Activated CD4-positive, CD25-positive, alpha-beta regulatory T cell (primary cell): ENCODE data around the gene SHROOM3.
"Not testable (repeated sequence)": the region's sequence is repeated elsewhere in the genome, so short reads cannot be mapped to it uniquely, and the experiment has no call there.

ENCODE experiments used
- DNase-seq, 4 experiments: peaks; one replicate each; lab custom pipeline; 2025; lab: John Stamatoyannopoulos, UW

SHROOM3 gene

DNA sequence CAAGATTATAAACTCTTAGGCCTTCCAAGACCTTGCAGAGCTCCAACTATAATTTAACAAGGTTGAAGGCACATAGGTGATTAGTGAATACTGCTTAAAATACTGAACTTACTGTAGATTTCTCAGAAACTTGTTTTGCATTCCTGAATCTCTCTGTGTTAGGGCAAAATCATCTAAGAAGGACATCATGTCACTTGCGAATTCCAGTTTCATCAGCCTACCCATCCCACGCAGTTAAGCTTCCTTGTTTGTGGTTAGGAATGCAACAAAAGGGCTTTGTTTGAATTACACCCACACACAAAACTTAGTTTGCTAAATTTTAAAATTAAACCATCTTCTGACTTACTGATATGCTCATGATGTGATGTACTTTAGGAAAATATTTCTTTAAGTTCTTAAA, 288.9 kb downstream of the SHROOM3 start:
- no peak for DNase-seq

DNA sequence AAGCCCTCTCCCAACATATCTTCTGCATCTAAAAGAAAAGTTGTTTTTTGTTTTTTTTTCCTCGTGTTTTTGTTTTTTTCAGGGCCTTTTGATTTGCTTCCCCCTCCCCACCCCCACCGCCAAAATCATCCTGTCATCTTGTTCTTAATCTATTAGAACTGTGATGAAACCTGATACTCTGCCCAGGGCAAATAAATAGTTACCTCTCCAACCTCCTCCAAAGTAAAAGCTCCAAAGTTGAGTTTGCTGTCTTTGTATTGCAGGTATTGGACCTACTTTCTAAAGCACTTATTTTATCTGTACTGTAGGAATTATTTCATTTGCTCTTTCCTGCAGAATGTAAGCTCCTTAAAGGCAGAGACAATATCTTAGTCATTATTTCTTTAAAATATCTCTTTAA, 290.0 kb downstream of the SHROOM3 start:
- DNase-seq = no peak

GRCh38 chr4:76726176-76726575, 291.1 kb downstream of the SHROOM3 start:
- DNase-seq = no peak

- DNase-seq = no peak
Observed at GRCh38 chr4:76726631-76727030, 291.6 kb downstream of the SHROOM3 start.

GRCh38 chr4:76727934-76728333, 292.9 kb downstream of the SHROOM3 start:
- DNase-seq = not testable (repeated sequence)

GRCh38 chr4:76729460-76729859, 294.4 kb downstream of the SHROOM3 start:
- no peak for DNase-seq

DNA sequence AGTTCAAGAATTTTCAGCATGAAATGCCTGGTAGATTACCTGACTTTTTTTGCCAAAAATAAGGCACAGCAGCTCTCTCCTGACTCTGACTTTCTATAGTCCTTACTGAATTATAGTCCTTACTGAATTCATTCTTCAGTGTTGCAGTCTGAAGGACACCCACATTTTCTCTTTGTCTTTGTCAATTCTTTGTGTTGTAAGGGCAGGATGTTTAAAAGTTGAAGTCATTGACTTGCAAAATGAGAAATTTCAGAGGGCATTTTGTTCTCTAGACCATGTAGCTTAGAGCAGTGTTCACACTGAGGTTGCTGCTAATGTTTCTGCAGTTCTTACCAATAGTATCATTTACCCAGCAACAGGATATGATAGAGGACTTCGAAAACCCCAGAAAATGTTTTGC, 295.0 kb downstream of the SHROOM3 start:
- no peak for DNase-seq

- DNase-seq = no peak
Observed at GRCh38 chr4:76732246-76732645, 297.2 kb downstream of the SHROOM3 start.

- DNase-seq = no peak
Observed at GRCh38 chr4:76733068-76733771, 298.2 kb downstream of the SHROOM3 start.

DNA sequence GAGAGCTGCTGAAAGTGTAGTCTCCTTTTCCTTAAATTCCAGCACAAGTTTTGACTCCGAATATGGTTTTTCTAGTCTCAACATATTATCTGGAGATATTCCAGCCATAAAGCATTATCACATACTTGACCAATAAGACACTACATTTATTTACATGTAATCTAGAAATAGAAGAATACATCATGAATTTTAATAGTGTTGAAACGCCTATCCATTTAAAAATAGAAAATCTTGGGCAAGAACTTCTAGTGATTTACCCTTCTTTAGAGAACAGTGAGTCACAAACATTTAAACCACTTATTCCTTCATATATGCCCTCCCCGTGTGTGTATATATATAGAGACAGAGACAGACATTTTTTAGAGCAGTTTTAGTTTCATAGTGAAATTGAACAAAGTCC, 301.4 kb downstream of the SHROOM3 start:
- DNase-seq = no peak

GRCh38 chr4:76737180-76737579, 302.2 kb downstream of the SHROOM3 start:
- DNase-seq = no peak

DNA sequence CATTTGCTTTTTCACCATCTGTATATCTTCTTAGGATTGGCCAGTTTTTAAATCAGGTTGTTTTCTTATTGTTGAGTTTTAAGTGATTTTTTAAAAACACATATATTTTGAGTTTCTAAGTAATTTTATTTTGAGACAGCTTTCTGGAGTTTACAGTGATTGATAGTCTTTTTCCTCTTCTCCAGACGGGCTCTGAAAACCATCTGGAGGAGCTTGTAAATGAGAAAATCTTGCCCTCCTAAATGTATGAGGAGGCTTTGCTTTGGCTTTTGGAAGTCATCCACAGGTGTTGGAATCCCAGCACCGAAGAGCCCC, 302.7 kb downstream of the SHROOM3 start:
- no peak for DNase-seq

GRCh38 chr4:76738086-76738931, 303.3 kb downstream of the SHROOM3 start:
- no peak for DNase-seq

DNA sequence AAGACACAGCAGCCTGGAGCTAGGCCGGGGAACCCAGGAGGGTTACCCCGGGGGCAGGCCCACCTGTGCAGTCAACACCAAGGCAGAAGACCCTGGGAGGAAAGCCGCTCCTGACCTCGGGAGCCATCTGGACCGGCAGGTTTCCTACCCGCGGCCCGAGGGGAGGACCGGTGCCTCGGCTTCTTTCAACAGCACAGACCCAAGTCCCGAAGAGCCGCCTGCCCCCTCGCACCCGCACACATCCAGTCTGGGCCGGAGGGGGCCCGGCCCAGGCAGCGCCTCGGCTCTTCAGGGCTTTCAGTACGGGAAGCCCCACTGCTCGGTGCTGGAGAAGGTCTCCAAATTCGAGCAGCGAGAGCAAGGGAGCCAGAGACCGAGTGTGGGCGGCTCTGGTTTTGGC, 305.2 kb downstream of the SHROOM3 start:
- no peak for DNase-seq

- DNase-seq = no peak
Observed at GRCh38 chr4:76740866-76741662, 306.0 kb downstream of the SHROOM3 start.

DNA sequence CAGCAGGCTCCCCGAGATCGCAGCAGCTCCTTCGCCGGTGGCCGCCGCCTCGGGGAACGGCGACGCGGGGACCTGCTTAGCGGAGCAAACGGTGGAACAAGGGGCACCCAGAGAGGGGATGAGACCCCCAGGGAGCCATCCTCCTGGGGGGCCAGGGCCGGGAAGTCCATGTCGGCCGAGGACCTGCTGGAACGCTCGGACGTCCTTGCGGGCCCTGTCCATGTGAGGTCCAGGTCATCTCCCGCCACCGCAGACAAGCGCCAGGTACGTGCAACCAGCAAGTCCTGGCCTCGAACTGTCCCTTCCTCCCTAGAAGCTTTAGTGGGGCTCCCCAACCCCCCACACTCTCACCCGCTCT, 306.6 kb downstream of the SHROOM3 start:
- DNase-seq = no peak

- no peak for DNase-seq
Observed at GRCh38 chr4:76744241-76744921, 309.4 kb downstream of the SHROOM3 start.

GRCh38 chr4:76745240-76745639, 310.2 kb downstream of the SHROOM3 start:
- DNase-seq = no peak

DNA sequence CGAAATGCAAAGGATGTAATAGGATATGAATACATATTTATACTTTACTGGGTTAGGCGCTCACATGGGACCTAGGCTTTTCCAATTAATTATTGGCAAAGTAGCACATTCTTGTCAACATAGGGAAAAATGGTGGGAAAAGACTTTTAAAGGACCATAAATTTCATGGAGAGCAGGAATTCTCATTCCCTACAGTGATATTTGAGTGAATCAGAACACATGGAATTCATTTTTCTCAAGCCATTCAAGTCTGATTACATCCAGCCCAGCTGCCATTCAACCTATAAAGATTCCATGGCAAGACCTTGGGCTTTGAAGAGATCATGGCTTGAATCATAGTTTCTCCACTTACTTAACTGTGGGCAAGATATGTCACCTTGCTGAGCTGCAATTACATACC, 312.5 kb downstream of the SHROOM3 start:
- DNase-seq = no peak

GRCh38 chr4:76748649-76749048, 313.6 kb downstream of the SHROOM3 start:
- no peak for DNase-seq

GRCh38 chr4:76749355-76749754, 314.3 kb downstream of the SHROOM3 start:
- no peak for DNase-seq

- DNase-seq = no peak
Observed at GRCh38 chr4:76750716-76751115, 315.7 kb downstream of the SHROOM3 start.
